Peyer's patch (tissue), 4 donors: Measurements from ENCODE around the gene PAK1. TPM values are rescaled to one million over a fixed set of nuclear protein-coding genes. Genes with fewer than 3 reads are reported as not detected.

Experiments
- DNase-seq, 3 donors: peaks; one replicate each; pipeline ENCODE4 v3.0.0-alpha.2; 2017 to 2019
- H3K27ac ChIP-seq, 4 donors: fragments of 200-600 bp; sonication (generic); one replicate each; pipeline ENCODE4 v1.5.1; 2016 to 2019
- H3K27me3 ChIP-seq, 2 donors: fragments of 200-600 bp; sonication (generic); one replicate each; pipeline ENCODE4 v1.5.1; 2019
- H3K36me3 ChIP-seq, 3 donors: fragments of 200-600 bp; sonication (generic); one replicate each; pipeline ENCODE4 v1.5.1; 2016 to 2019
- H3K4me1 ChIP-seq, 4 donors: fragments of 200-600 bp; sonication (generic); one replicate each; pipeline ENCODE4 v1.5.1; 2016 to 2019
- H3K4me3 ChIP-seq, 4 donors: fragments of 200-600 bp; sonication (generic); 1 replicate in 3 of 4; 2 replicates in 1 of 4; pipeline ENCODE4 v1.5.1; 2016 to 2019; ENCODE audit warnings: mild to moderate bottlenecking in 1 of 4
- H3K9me3 ChIP-seq, 4 donors: fragments of 200-600 bp; sonication (generic); one replicate each; pipeline ENCODE4 v1.5.1; 2016 to 2019; ENCODE audit warnings: mild to moderate bottlenecking in 1 of 4
- POLR2A ChIP-seq, 2 donors: fragments of 450-650 bp; IDR thresholded peaks; one replicate each; pipeline ENCODE4 v1.5.1; 2017; ENCODE audit warnings: antibody characterized with exemption in 2 of 2, mild to moderate bottlenecking in 2 of 2, moderate library complexity in 2 of 2
- total RNA-seq, 4 donors: library from RNA; depleted of rRNA; stranded (reverse); fragments of >200 nt; gene quantifications; one replicate each; pipeline ENCODE4 v1.1.0, GENCODE V29; 2016
- TF ChIP-seq, protein P1 (sequence below), 6 experiments: fragments of 450-650 bp in 4 of 6; fragments of 200-600 bp in 2 of 6; sonication (generic) in 1 of 6; IDR thresholded peaks; one replicate each; pipeline ENCODE4 v1.5.1; 2017 to 2019; ENCODE audit warnings: antibody characterized with exemption in 6 of 6, mild to moderate bottlenecking in 3 of 6, moderate library complexity in 1 of 6

The PAK1 gene
- total RNA-seq, 4 donors from 2014 or later = 60.2 to 127 (median 103) TPM

DNA sequence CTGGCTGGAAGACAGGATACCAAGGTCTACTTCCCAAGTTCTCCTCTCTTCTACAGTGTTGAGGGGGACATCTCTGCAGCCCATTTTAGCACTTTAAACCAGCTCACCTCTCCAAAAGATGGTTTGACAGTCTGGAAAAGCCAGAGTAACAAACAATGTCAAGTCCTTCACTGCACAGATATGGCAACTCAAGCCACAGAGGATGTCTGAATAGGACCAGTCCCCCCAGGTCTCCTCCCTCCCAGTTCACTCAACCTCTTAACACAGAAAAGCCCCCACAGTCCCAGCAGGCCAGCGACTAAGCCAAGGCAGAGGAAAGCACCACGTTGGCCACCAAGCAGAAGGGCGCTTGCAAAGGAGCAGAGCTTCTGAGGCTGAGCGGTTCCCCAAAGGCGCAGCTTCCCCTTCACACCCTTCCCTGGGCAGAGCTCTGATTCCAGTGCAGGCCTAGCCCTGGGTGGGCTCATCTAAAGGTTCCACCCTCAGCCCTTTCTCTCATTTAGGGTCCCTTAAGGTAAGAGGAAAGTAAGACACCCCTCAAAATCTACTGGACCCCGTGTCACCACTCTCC, 62.7 kb downstream of the PAK1 start:
- peak; percentile 26 to 56 (median 55) for DNase-seq

GRCh38 chr11:77410076-77410827, 63.6 kb downstream of the PAK1 start:
- no peaks in the 10 kb centered on the region for H3K36me3 ChIP-seq
- peak overlapping the region in 1 of 4 donors; percentile 57 for H3K4me3 ChIP-seq
- TF ChIP-seq POLR2A (IDR thresholded peaks at IDR 0.05) = no peak
- TF ChIP-seq, protein P1, sequence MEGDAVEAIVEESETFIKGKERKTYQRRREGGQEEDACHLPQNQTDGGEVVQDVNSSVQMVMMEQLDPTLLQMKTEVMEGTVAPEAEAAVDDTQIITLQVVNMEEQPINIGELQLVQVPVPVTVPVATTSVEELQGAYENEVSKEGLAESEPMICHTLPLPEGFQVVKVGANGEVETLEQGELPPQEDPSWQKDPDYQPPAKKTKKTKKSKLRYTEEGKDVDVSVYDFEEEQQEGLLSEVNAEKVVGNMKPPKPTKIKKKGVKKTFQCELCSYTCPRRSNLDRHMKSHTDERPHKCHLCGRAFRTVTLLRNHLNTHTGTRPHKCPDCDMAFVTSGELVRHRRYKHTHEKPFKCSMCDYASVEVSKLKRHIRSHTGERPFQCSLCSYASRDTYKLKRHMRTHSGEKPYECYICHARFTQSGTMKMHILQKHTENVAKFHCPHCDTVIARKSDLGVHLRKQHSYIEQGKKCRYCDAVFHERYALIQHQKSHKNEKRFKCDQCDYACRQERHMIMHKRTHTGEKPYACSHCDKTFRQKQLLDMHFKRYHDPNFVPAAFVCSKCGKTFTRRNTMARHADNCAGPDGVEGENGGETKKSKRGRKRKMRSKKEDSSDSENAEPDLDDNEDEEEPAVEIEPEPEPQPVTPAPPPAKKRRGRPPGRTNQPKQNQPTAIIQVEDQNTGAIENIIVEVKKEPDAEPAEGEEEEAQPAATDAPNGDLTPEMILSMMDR (IDR thresholded peaks at IDR 0.05) = no peak
- H3K9me3 ChIP-seq = no peaks in the 10 kb centered on the region
- no peak for DNase-seq
- no peak overlapping the region for H3K27ac ChIP-seq
- peaks cover 0 to 41% (median 3%) of the 10 kb centered on the region in 4 donors for H3K4me1 ChIP-seq
- no peaks in the 10 kb centered on the region for H3K27me3 ChIP-seq

More for the DNA sequence above, 62.7 kb downstream of the PAK1 start:
- Histone ChIP-seq H3K4me3 (peak overlapping the region; percentile 45 to 63 (median 54)), H3K9me3 (no peaks in the 10 kb centered on the region), H3K27ac (peak overlapping the region; percentile 56 to 70 (median 63)), H3K27me3 (no peaks in the 10 kb centered on the region), H3K36me3 (no peaks in the 10 kb centered on the region), H3K4me1 (peaks cover 0 to 39% (median 3%) of the 10 kb centered on the region in 4 donors)
- TF ChIP-seq, protein P1 (IDR thresholded peaks at IDR 0.05) = no peak
- TF ChIP-seq POLR2A (IDR thresholded peaks at IDR 0.05) = no peak

GRCh38 chr11:77409046-77409445, 64.8 kb downstream of the PAK1 start:
- DNase-seq = no peak
- Histone ChIP-seq H3K27me3 (no peaks in the 10 kb centered on the region), H3K36me3 (no peaks in the 10 kb centered on the region), H3K27ac (no peak overlapping the region), H3K9me3 (no peaks in the 10 kb centered on the region), H3K4me1 (peaks cover 0 to 41% (median 3%) of the 10 kb centered on the region in 4 donors), H3K4me3 (no peak overlapping the region)
- TF ChIP-seq POLR2A (IDR thresholded peaks at IDR 0.05) = no peak
- TF ChIP-seq, protein P1 (IDR thresholded peaks at IDR 0.05) = no peak

- peak overlapping the region in 1 of 4 donors; percentile 56 for H3K27ac ChIP-seq
These were observed 66.3 kb downstream of the PAK1 start for GRCh38 chr11:77407613-77408012.

DNA sequence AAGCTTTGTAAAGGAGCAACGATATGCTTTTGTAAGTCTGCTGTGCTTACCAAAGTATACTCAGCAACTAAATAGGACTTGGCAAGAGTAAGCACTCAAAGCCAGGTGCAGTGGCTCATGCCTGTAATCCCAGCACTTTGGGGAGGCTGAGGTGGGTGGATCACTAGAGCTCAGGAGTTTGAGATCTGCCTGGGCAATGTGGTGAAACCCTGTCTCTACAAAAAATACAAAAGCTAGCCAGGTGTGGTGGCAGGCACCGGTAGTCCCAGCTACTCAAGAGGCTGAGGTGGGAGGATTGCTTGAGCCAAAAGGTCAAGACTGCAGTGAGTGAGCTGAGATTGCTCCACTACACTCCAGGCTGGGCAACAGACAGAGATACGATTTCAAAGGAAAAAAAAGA, 67.5 kb downstream of the PAK1 start:
- H3K27me3 ChIP-seq = no peaks in the 10 kb centered on the region
- peaks cover 0 to 38% (median 0%) of the 10 kb centered on the region in 4 donors for H3K4me1 ChIP-seq
- H3K9me3 ChIP-seq = no peaks in the 10 kb centered on the region
- no peak overlapping the region for H3K4me3 ChIP-seq
- no peak for TF ChIP-seq POLR2A (IDR thresholded peaks at IDR 0.05)
- TF ChIP-seq, protein P1 (IDR thresholded peaks at IDR 0.05) = no peak
- no peaks in the 10 kb centered on the region for H3K36me3 ChIP-seq
- no peak overlapping the region for H3K27ac ChIP-seq
- DNase-seq = no peak

More at GRCh38 chr11:77407613-77408012, 66.3 kb downstream of the PAK1 start:
- no peaks in the 10 kb centered on the region for H3K36me3 ChIP-seq
- H3K27me3 ChIP-seq = no peaks in the 10 kb centered on the region
- peaks cover 0 to 41% (median 2%) of the 10 kb centered on the region in 4 donors for H3K4me1 ChIP-seq
- no peaks in the 10 kb centered on the region for H3K9me3 ChIP-seq
- TF ChIP-seq, protein P1 (IDR thresholded peaks at IDR 0.05) = peak in 1 of 6 experiments; percentile 0
- TF ChIP-seq POLR2A (IDR thresholded peaks at IDR 0.05) = no peak
- H3K4me3 ChIP-seq = no peak overlapping the region
- DNase-seq = peak in 2 of 3 donors; percentile 59 to 85
